K562 (cell line): ENCODE data around the gene ZMYND8. TPM values are rescaled to one million over a fixed set of nuclear protein-coding genes. Genes with fewer than 3 reads are reported as not detected.
A peak's percentile ranks its signal among the peaks of the same experiment; 100 is the strongest.

Experiments used
- CGGBP1 ChIP-seq: fragments of 250-450 bp; sonication (Bioruptor Pico); IDR thresholded peaks from 2 replicates; pipeline ENCODE4 v1.9.0; 2021; ENCODE audit warnings: mild to moderate bottlenecking
- CREB5 ChIP-seq: fragments of 250-450 bp; sonication (Bioruptor Pico); IDR thresholded peaks from 2 replicates; pipeline ENCODE4 v1.5.0; 2020; ENCODE audit warnings: mild to moderate bottlenecking
- HDAC8 ChIP-seq: fragments of 450-650 bp; IDR thresholded peaks from 2 replicates; pipeline ENCODE4 v1.6.1; 2016; ENCODE audit warnings: mild to moderate bottlenecking, missing genetic modification characterization, moderate library complexity, missing compliant biosample characterization
- HNRNPUL1 ChIP-seq: fragments of 200-400 bp; formaldehyde crosslinking; IDR thresholded peaks from 2 replicates; pipeline ENCODE4 v1.6.1; 2017; ENCODE audit warnings: low read length
- MAFF ChIP-seq: IDR thresholded peaks from 2 replicates; pipeline ENCODE4 v1.6.1; 2012; ENCODE audit warnings: low read length, improper control_type of control experiment
- MAX ChIP-seq: sonication (generic); formaldehyde crosslinking; IDR thresholded peaks from 2 replicates; pipeline ENCODE4 v1.9.0; 2022; ENCODE audit warnings: mild to moderate bottlenecking, missing genetic modification reagents
- POLR3G ChIP-seq: IDR thresholded peaks from 2 replicates; pipeline ENCODE4 v1.6.1; 2011; ENCODE audit not compliant: insufficient read length, insufficient replicate concordance; ENCODE audit errors: extremely low read depth
- PRPF4 ChIP-seq: fragments of 200-400 bp; formaldehyde crosslinking; IDR thresholded peaks from one replicate; pipeline ENCODE4 v1.6.1; 2017; ENCODE audit warnings: low read length, low read depth, mild to moderate bottlenecking; ENCODE audit not compliant: insufficient read depth, poor library complexity, severe bottlenecking
- SMAD1 ChIP-seq: fragments of 150-350 bp; IDR thresholded peaks from 2 replicates; pipeline ENCODE4 v1.6.1; 2014; ENCODE audit warnings: low read length, low read depth; ENCODE audit not compliant: partially characterized antibody
- TAF1 ChIP-seq: IDR thresholded peaks from 2 replicates; pipeline ENCODE4 v1.6.1; 2011; ENCODE audit warnings: mild to moderate bottlenecking, low read length, moderate library complexity; ENCODE audit not compliant: insufficient read depth, control insufficient read depth, severe bottlenecking; ENCODE audit errors: extremely low read depth
- TEAD4 ChIP-seq, 2 experiments: sonication (generic) in 1 of 2; formaldehyde crosslinking in 1 of 2; IDR thresholded peaks; 2 replicates each; pipeline versions ENCODE4 v1.6.1 to v1.8.0; 2012 to 2022; ENCODE audit warnings: borderline replicate concordance in 1 of 2, inconsistent platforms in 1 of 2, low read length in 1 of 2, mild to moderate bottlenecking in 1 of 2, missing genetic modification reagents in 1 of 2
- UBTF ChIP-seq, 2 experiments: IDR thresholded peaks; 2 replicates each; pipeline ENCODE4 v1.6.1; 2012; ENCODE audit warnings: improper control_type of control experiment in 2 of 2, low read depth in 2 of 2, low read length in 2 of 2, borderline replicate concordance in 1 of 2
- ZFX ChIP-seq: sonication (generic); formaldehyde crosslinking; IDR thresholded peaks from 2 replicates; pipeline ENCODE4 v1.8.0; 2022; ENCODE audit warnings: mild to moderate bottlenecking, missing genetic modification reagents, moderate library complexity
- ZNF12 ChIP-seq: sonication (generic); formaldehyde crosslinking; IDR thresholded peaks from 2 replicates; pipeline ENCODE4 v1.4.0; 2020; ENCODE audit warnings: mild to moderate bottlenecking, missing genetic modification reagents
- ZNF212 ChIP-seq: fragments of 450-650 bp; formaldehyde crosslinking; IDR thresholded peaks from 2 replicates; pipeline ENCODE4 v1.4.0; 2020; ENCODE audit warnings: mild to moderate bottlenecking
- ZNF3 ChIP-seq: fragments of 250-450 bp; sonication (Bioruptor Pico); IDR thresholded peaks from 2 replicates; pipeline ENCODE4 v1.5.0; 2021; ENCODE audit warnings: mild to moderate bottlenecking, moderate library complexity
- ZNF436 ChIP-seq: fragments of 250-450, 450-650 bp; sonication (Bioruptor Pico); formaldehyde crosslinking; IDR thresholded peaks from 2 replicates; pipeline ENCODE4 v1.7.0; 2020; ENCODE audit warnings: mild to moderate bottlenecking
- ZNF639 ChIP-seq, 2 experiments: fragments of 200-800 bp in 1 of 2; sonication (Bioruptor generic) in 1 of 2; sonication (generic) in 1 of 2; formaldehyde crosslinking in 1 of 2; IDR thresholded peaks in 1 of 2; conservative IDR thresholded peaks in 1 of 2; 2 replicates each; pipeline versions ENCODE4 v1.5.0 to v1.6.1; 2016 to 2020; ENCODE audit warnings: missing compliant biosample characterization in 1 of 2, missing genetic modification characterization in 1 of 2, missing genetic modification reagents in 1 of 2
- ZNF76 ChIP-seq: fragments of 250-450 bp; sonication (Bioruptor Pico); IDR thresholded peaks from 2 replicates; pipeline ENCODE4 v1.4.0; 2020; ENCODE audit warnings: mild to moderate bottlenecking, moderate library complexity, borderline replicate concordance
- ZNF764 ChIP-seq: fragments of 250-450 bp; sonication (Bioruptor Pico); IDR thresholded peaks from 2 replicates; pipeline ENCODE4 v1.4.0; 2020; ENCODE audit warnings: low read depth, mild to moderate bottlenecking, moderate library complexity
- polyA plus RNA-seq, 8 experiments: library from polyadenylated mRNA; depleted of rRNA in 4 of 8; stranded (reverse) in 5 of 8; unstranded in 3 of 8; fragments of >200 nt; fragmentation: Nextera tagmentation in 2 of 8; fragmentation: Illumina TruSeq in 1 of 8; extraction: Ambion mirVana in 2 of 8; extraction: Trizol in 1 of 8; gene quantifications; 2 replicates each; pipeline versions ENCODE4 v1.2.1 to v1.2.3, GENCODE V29; 2011 to 2014; ENCODE audit warnings: inconsistent platforms in 1 of 8, missing spikeins in 1 of 8
- total RNA-seq, 7 experiments: library from RNA; depleted of rRNA in 6 of 7; stranded (reverse); fragments of >200 nt in 6 of 7; fragmentation: Illumina TruSeq in 2 of 7; extraction: Trizol in 2 of 7; gene quantifications; 2 replicates each; pipeline versions ENCODE4 v1.2.1 to v1.2.3, GENCODE V29; 2011 to 2021; ENCODE audit warnings: low replicate concordance in 1 of 7

The ZMYND8 gene
- total and polyA plus RNA-seq, 9 of the 15 experiments (the other 6 are each of a cell fraction or from before 2014, with no cell fraction given): 31.8 to 148 (median 71.9) TPM

GRCh38 chr20:47352332-47353238, 3.9 kb downstream of the ZMYND8 start (continued):
- TF ChIP-seq ZNF764 (CRISPR knock-in tag): no peak
- TF ChIP-seq ZNF12 (CRISPR knock-in tag): no peak
- TF ChIP-seq PRPF4: no peak
- no peak for TF ChIP-seq ZNF76 (CRISPR knock-in tag)
- TF ChIP-seq MAX: no peak
- no peak for TF ChIP-seq ZNF3 (CRISPR knock-in tag)
- no peak for TF ChIP-seq POLR3G
- no peak for TF ChIP-seq TEAD4 (IDR thresholded peaks at IDR 0.05; ENCODE audit: low read length)
- TF ChIP-seq TEAD4 (CRISPR knock-in tag; IDR thresholded peaks at IDR 0.05; ENCODE audit: borderline replicate concordance): no peak
- no peak for TF ChIP-seq MAFF
- TF ChIP-seq ZFX (CRISPR knock-in tag): peak; percentile 44
- 0 out of 4 replicates have a peak, but pooled peaks of 1 of the 2 experiments have one; percentile 10 for TF ChIP-seq UBTF (IDR thresholded peaks at IDR 0.05; ENCODE audit: borderline replicate concordance in 1 of 2, low read depth in 2 of 2, low read length in 2 of 2)
- no peak for TF ChIP-seq SMAD1
- no peak for TF ChIP-seq ZNF436 (CRISPR knock-in tag)
- TF ChIP-seq ZNF212: no peak
- no peak for TF ChIP-seq CREB5
- no peak for TF ChIP-seq ZNF639 (CRISPR knock-in tag; conservative IDR thresholded peaks at IDR 0.05 in 1 of 2, IDR thresholded peaks at IDR 0.05 in 1 of 2)
- no peak for TF ChIP-seq TAF1
- TF ChIP-seq HDAC8 (tag): no peak
- no peak for TF ChIP-seq HNRNPUL1
- TF ChIP-seq CGGBP1 (CRISPR knock-in tag): no peak
